GM19238 (cell line): Measurements from ENCODE around the gene ELL.

ENCODE experiments used
- DNase-seq: peaks from one replicate; pipeline ENCODE4 v3.0.0; 2011; ENCODE audit warnings: low spot score; ENCODE audit not compliant: insufficient read length

Gene ELL

DNA sequence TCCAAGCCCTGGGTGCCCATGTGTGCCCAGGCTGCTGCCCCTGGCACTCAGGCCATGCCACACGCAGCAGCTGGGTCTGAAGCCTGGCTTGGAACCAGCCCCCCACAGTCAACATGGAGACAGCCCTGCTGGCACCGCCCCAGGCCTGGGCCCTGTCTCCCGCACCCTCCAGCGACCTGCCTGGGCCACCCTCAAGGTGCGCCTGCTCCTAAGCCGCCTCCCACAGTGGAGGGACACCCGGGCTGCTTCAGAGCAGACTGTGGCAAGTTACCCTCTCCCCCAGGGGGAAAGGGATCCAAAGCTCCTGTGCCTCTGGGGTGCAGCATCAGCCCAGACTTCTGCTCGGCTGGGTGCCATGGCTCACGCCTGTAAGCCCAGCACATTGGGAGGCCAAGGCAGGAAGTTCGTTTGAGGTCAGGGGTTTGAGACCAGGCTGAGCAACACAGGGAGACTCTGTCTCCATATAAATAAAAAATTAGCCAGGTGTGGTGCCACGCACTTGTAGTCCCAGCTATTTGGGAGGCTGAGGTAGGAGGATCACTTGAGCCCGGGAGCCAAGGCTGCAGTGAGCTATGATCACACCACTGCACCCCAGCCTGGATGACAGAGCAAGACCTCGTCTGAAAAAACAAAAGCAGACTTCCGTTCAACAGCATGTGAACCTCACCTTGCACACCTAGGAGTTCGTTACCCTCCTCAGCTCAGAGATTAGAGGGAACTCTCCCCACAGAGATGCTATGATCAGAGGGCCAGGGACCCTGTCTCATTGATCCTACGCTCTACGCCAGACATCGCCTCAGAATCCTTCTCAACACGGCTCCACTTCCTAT lies 15.6 kb downstream of the ELL start:
- no peak for DNase-seq

DNA sequence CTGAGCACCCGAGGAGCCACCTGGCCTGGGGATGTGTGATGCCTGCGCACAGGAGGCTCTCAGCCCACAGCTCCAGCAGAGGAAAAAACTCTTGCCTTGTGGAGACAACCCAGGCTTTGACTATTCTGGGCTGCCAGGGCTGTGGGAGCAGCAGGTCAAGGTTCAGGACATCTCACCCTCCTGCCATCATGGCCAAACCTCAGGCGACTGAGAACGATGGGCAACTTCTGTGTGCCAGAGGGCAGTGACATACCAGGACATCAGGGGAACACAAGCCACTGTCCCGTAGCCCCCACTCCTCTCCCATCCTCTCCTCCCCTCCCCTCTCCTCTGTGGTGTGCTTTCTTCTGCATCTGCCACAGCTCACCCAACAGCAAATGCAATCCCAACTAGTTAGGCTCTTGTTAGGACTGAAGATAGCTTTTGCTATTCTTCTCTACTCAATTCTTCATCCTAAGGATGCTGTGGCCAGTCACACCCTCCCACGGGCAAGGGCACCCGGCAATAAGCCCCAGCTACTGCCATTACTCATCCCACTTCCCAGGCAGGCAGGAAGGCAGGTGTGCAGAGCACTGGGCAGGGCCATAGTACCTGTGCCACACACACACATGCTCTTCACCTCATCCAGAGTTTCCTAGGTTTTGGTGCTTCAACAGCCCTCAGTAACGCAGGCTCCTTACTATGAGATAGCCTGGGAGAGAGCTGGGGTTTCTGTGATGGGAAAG lies 16.8 kb downstream of the ELL start:
- no peak for DNase-seq

GRCh38 chr19:18503971-18504885 lies 17.6 kb downstream of the ELL start:
- DNase-seq: peak; percentile 80

DNA sequence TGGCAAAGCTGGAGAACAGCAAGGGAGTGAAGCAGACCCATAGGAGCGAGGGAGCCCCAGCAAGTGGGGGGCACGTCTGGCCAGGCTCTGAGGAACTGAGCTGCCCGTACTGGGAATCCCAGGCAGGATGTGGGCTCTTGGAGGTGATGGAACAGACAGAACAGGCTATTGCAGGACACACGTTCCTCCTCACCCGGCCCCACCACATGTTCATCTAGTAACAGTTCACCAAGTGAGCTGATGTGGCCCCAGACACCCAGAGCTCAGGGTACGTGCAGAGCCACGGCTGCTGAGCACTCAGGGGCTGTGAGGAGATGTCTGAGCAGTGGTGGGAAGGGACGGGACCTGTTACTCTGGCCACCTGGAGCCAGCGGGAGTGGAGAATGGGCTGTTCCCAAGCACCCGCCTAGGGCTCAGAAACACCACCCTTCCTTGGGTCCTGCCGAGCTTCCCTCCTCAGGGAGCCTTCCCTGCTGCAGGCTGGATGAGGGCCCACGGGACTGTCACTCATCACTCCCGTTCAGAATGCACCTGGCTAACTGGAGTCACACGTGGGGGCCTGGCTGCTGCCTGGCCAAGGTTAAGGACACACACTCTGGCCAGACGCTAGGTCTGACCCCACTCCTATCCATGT lies 18.4 kb downstream of the ELL start:
- DNase-seq: no peak

DNA sequence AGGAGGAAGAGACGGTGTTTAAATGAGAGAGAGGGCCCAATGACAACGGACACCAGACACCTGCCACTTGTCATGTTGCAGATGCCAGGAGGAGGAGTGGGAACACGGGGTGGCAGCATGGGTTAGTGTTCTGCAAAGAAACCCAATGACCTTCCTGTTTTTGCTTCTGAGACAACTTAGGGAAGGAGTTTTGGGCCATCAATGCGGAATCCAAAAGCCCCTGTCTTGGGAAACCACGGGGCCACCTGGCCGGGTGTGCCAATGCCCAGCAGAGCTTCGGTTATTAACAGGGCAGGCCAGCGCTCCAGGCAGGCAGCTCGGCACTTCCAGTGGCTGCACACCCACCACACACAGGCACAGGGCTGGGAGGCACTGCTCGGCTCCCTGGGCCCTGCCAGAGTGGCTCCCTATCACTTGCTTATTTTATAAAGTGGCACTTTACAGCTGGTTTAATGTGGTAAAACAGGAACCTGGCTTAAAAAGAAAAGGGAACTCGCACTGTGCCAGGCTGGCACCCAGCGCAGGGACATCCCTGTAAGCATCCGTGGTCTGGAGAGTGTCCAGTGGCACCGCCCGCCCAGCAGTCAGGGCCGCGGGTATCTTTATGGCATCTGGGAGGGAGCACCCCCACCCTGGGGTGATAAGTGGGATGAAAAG lies 19.1 kb downstream of the ELL start:
- DNase-seq: no peak

DNA sequence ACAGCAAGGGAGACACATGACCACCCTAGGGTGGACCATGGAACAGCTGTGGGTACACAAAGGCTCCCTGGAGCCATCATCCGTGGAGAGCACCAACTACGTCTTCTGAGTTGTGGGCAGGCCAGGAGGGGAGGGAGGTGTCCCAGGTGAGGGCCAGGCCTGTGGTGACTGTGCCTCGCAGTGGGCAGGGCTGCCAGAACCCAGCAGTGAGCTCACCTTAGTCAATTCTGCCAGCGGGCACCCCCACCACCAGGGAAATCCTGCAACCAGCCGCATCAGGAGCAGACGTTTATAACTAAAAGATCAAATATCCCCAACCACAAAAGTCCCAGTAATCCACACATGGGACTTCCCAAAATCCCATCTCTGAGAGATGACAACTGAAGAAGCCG lies 19.6 kb downstream of the ELL start:
- no peak for DNase-seq

- no peak for DNase-seq
Measured at GRCh38 chr19:18501832-18502231, 20.0 kb downstream of the ELL start.

DNA sequence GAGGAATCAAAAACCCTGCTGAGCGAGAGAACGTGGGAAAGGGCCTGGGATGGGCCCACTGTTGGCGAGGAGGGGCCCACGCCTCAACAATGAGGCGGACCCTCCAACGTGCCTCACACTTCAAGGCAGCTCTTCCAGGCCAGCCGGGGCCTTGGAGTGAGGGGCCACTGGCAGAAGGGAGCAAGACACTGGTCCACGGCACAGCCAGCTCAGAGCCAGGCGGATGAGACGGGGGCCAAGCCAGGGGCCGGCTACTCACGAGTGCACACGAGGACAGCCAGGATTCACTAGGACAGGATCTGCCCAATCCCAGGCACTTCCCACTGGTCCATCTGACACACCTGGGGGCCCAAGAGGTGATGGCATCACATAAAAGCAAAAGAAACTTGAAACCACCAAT lies 20.5 kb downstream of the ELL start:
- no peak for DNase-seq

- no peak for DNase-seq
Measured at GRCh38 chr19:18500799-18501198, 21.1 kb downstream of the ELL start.

- no peak for DNase-seq
Measured at GRCh38 chr19:18500376-18500775, 21.5 kb downstream of the ELL start.

DNA sequence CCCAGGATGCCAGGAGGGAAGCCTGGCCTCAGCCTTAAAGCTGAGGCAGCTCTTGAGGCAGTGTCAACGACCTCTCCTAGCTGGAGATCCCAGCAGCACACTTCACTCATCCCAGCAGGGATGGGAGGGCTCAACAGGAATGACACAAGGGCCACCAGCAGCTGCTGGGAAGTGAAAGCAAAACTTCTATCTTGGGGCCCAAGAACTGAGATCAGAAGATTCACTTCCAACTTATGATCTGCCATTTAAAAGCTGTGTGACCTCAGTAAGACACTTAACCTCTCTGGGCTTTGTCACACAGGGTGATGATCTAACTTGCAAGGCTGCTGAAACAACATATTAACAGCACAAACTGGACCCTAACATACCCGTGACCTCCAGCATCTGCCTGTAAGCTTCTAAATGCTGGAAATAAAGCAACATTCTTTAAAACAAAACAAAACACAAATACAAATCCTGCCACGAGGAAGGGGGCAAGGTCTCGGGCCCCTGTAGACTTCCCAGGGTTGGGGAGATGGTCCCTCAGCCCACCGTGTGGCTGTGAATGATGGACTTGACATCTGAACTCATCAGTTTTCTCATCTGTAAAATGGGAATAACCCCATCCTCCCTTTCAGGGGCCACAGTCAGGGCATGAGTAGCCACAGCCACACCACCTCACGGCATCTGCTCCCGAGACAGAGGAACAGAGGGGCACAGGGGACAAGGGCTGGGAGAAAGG lies 22.7 kb downstream of the ELL start:
- DNase-seq: no peak

DNA sequence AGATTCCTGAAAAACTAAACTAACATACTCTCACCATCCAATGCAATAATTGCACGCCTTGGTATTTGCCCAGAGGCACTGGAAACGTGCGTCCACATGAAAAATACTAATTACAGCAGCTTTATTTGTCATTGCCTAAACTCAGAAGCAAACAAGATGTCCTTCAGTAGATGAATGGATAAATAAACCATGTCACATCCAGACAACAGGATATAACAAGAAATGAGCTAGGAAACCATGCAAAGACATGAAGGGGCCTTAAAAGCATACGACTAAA lies 25.0 kb downstream of the ELL start:
- DNase-seq: no peak

DNA sequence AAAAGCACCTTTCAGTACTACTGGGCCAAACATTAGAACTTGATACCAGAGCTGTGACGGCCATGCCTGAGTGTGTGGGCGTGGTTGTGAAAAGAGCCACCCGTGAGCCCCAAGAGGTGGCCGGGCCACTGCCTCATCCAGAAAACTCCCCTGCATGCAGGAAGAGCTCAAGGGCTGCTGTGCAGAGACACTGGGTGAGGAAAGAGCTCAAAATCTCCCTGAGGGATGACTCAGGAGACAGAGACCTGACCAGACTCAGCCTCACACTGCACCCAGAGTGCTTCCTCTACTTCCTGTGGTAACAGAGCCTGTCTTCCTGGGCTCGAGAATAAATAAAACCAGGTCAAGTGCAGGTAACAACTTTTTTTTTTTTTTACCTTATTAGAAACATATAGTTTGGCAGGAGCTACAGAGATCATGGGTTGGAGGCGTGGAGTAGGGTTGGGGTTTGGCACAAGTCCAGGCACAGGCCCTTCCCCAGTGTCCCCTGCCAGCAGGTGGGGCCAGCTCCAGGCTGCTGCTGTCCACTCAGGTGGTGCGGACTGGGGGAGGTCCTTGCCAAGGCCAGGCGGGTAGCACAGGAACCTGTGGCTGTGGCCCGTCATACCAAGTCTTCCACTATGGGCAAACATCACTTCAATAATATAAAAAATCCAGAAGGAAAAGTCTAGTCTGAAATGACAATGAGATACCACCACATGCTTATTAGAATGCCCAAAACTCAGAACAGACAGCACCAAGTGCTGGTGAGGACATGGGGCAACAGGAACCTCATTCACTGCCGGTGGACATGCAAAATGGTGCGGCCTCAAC lies 25.5 kb downstream of the ELL start:
- no peak for DNase-seq

DNA sequence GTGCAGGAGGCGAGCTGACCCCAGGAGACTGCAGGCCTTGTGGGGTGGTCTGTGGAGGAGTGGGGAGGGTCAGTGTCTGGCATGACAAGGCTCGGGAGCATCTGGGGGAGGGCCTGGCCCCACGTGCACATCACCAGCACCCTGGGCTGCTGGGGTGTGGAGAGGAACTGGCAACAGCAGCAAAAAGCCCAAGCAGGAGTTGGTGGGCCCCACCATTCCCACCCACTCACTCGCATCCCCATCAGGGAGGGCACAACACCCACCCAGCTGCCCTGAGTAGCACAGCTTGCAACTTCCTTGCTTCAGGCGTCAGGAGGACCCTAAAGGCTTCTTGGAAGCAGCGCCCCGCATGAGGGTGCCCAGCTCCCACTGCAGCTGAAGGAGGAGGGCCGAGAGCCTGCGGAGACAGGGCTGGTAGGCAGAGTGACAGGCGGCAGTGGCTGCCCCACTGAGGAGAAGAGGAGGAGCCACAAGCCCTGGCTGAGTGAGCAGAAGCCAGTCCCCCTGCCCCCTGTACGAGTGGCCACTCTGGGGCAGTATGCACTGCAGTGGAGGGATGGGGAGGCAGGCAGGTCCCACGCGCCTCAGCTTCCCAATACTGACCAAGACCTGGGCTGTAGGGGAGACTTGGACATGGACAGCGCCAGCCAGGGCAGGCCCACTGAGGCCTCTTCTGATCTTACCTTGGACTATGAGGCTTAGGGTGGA lies 26.5 kb downstream of the ELL start:
- no peak for DNase-seq

DNA sequence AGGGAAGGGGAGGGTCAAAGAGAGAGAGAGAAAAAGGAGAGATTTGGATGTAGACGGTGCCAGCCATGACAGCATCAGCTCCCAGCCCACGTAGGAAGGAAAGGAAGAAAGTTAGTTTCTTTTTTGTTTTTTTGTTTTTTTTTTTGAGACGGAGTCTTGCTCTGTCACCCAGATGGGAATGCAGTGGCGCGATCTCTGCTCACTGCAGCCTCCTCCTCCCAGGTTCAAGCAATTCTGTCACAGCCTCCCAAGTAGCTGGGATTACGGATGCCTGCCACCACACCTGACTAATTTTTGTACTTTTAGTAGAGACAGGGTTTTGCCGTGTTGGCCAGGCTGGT lies 27.6 kb downstream of the ELL start:
- DNase-seq: no peak

- DNase-seq: no peak
Measured at GRCh38 chr19:18493440-18494266, 28.2 kb downstream of the ELL start.

- no peak for DNase-seq
Measured at GRCh38 chr19:18491995-18492953, 29.6 kb downstream of the ELL start.
